GM21529 (cell line): Measurements from ENCODE around the gene FES.
"Not testable (repeated sequence)": the region's sequence is repeated elsewhere in the genome, so short reads cannot be mapped to it uniquely, and the experiment has no call there.

Source experiments
- ATAC-seq: cut with Tn5 transposase; IDR thresholded peaks from one replicate; pipeline ENCODE4 v1.9.1; 2021; ENCODE audit not compliant: unreplicated experiment

Gene FES

DNA sequence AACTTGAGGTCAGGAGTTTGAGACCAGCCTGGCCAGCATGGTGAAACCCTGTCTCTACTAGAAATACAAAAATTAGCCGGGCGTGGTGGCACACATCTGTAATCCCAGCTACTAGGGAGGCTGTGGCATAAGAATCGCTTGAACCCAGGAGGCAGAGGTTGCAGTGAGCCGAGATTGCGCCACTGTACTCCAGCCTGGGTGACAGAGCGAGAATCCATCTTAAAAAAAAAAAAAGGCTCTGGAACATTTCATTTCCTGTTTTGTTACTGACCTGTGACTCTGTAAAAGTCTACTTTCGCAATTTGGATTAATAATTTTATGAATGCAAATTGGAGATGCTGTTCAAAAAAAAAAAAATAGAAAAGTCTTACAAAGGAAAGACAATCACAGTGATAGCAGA, 43.8 kb downstream of the FES start:
- ATAC-seq, result not testable (repeated sequence)

GRCh38 chr15:90929246-90930019, 45.1 kb downstream of the FES start:
- ATAC-seq, result no peak

DNA sequence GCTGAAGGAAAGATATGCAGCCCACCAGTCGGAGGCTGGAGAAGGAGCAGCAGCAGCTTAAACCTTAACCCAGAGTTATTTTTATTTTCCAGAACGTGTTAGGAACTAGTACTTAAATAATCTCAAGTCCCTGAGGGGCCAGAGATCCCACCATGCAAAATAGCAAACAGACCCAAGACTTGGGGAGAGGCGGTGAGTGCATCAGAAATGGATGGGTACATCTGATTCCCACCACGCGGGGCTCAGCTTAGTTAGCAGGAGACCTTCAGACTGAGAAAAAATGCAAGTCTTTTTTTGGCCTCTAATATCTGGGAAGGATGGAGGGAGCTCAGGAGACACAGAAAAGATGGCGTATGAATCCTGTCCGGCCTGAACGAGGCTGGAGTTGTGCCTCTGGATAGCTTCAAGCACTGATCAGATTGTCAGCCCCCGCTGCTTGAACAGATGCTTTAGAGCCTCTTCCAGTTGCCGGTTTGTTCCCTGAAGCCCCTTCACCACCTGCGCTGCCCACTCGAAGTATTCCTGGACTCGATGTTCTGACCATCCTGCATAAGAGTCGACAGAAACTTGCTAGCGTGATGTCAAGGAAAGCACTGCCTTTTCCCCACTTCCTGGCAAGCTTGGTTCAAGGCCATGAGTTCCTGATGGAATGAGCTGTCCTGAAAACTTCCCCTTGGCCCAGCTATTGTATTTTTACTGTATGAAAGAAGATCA, 46.7 kb downstream of the FES start:
- ATAC-seq, result no peak

DNA sequence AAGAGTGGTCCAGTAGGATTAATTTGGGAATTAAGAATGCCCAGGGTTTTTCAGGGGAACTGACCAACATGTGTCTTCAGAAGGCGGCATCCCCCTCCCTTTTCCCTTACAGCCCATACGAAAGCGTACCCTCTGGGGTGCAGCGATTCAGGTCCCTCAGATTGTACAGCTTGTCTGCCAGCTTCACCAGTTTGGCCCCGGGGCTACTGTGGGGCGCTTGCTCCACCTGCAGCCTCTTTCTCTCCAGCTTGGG, 47.2 kb downstream of the FES start:
- ATAC-seq, result no peak

DNA sequence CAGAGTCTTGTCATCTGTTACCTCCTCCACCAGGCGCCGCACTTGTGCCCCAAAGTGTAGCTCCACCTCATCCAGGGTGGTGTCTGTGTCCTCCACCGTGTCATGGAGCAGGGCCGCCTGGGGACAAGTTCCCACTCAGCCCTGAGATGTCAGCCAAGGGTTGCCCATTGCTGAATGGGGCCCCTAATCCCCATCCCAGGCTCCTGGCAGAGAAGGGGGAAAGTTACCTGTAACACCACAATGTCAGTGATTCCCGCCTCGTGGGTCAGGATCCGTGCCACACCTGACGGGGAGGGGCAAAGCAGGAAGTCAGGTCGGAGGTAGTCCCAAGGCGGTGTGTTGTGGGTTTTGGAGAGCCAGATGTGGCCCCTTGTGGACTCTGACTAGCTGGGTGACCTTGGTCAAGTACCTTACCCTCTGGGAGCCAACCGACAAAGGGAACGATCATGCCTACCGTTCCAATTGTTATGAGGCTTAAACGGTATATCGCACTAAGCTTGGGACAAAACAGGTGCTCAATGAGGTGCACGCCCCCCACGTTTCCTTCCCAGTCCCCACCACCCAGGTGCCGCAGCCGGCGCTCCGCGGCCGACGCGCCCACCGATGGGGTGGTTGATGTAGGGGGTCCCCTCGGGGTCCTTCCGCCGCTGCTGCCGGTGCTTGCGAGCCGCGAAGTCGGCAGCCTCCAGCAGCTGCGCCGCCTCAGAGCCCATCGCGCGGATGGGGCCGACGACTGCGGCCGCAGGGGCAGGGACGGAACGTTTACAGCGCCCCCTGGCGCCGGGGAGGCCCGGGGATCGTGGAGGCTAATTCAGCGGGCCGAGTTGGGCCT, 47.7 kb downstream of the FES start, which contains the start of gene HDDC3:
Gene HDDC3 (minus strand): TSS at position 722 of the 832 bp plus-strand sequence. CDS start 9 bp downstream, at position 713.
- peak; percentile 46 for ATAC-seq

GRCh38 chr15:90932660-90932991, 48.3 kb downstream of the FES start:
- ATAC-seq, result no peak

- no peak for ATAC-seq
Observed at GRCh38 chr15:90933301-90933700, 49.0 kb downstream of the FES start.

DNA sequence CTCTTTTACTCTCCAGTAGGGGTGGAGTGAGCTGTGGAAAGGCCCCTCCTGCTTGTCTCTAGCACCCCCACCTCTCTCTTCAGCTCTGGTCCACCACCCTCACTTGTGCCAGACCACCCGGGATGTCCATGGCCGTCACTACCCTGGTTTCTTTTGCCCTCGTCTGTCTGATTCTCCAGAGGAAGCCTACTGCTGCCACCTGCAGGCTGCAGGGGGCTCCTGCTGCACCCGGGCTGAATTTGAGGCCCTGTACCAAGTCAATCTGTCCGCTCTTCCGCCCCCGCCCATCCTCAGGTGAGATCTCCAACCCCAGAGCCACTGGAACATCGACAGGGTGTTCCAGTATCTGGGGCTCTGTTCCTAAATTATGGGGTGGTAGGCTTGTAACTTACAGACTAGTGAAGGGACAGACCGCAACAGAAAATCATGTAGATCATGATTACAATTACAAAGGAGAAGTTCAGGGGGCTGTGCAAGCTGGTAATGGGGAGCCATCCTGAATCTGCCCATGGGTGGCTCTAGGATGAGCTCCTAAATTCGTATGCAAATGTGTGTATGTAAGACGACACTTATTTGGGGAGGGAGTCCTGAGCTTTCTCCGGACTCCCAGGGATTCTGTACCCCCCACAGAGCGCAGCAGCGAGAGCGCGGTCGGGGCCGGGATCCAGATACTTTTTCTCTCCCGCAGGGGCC, 50.1 kb downstream of the FES start:
- peak; percentile 31 for ATAC-seq

DNA sequence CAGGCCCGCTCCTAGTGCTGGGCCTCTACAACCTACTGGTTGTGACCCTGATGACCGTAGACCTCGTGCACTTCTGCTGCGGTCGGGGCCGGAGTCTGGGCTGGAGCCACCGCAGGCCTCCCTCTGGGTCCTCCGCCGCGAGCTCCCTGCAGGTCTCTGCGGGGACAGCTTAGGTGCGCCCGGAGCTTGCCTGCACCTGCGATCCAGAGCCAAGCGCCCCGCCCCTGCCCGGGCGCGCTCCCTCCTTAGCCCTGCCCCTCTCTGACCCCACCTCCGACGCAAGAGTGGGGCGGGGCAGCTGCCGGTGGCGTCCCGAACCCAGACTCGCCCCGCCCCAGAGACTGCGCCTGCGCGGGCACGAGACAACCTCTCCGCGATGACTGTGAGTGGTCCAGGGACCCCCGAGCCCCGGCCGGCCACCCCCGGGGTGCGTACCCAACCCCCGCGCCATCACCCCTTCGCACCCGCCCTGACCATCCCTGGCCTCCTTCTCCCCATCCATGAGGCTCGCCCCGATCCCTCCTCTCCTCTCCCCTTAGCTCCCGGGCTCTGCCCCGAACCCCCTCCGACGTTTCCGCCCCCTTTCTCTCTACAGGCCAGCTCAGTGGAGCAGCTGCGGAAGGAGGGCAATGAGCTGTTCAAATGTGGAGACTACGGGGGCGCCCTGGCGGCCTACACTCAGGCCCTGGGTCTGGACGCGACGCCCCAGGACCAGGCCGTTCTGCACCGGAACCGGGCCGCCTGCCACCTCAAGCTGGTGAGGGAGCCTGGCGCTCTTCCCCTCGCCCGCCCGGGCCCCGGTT, 50.8 kb downstream of the FES start, which contains the start of gene UNC45A:
Gene UNC45A (plus strand): TSS at position 337 of the 803 bp plus-strand sequence. CDS start 40 bp downstream, at position 377.
- ATAC-seq, result peak; percentile 64

- no peak for ATAC-seq
Observed at GRCh38 chr15:90936823-90937222, 52.5 kb downstream of the FES start.

DNA sequence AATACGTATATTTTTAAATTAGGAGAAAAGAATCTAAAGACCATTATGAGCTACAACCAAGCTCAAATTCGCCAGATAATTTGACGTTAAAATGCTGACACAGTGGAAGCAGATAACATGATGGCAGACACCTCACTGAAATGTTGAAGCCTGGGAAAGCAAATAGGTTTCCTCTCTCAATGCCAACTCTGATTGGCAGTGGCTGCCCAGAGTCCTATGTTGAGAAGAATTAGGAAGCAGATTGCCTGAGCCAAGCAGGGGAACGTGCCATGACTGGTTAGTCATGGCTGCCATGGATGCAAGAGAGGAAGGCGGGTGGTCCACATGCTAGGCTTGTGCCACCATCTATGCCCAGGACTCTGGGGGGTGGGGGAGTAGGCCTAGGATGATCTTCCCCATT, 54.0 kb downstream of the FES start:
- ATAC-seq, result no peak

DNA sequence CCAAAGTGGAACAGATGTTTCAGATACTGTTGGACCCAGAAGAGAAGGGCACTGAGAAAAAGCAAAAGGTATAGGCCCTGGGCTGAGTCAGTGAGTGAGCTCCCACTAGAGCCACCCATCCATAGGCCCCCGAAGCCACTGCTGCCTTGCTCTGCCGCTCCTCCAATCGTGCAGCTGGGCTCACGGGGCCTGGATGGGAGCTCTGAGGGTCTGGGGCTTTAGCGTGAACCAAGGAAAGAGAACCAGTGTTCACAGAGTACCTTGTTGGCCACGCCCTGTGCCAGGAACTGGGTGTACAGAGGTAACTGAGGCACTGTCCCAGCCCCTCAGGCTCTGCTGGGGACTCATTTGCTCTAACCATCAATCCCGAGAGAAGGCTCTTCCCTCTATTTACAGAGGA, 55.5 kb downstream of the FES start:
- ATAC-seq, result no peak

DNA sequence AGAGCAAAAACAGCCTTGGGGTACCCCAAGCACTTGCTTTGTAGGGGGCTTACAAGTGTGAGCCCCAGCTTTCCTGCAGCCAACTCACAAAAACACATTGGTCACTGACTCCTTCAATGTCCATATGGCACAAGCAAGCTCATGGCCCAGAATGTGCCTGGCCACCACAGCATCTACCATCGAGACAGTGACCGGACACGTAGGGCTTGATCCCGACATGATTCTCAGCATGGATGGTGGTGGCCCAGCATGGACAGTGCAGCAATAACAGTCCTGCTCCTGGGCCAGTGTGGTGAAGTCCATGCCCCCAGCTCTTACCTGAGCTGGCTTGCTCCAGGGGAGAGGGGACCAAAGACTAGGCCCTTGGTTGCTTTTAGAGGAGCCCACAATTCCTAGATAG, 56.7 kb downstream of the FES start:
- no peak for ATAC-seq

DNA sequence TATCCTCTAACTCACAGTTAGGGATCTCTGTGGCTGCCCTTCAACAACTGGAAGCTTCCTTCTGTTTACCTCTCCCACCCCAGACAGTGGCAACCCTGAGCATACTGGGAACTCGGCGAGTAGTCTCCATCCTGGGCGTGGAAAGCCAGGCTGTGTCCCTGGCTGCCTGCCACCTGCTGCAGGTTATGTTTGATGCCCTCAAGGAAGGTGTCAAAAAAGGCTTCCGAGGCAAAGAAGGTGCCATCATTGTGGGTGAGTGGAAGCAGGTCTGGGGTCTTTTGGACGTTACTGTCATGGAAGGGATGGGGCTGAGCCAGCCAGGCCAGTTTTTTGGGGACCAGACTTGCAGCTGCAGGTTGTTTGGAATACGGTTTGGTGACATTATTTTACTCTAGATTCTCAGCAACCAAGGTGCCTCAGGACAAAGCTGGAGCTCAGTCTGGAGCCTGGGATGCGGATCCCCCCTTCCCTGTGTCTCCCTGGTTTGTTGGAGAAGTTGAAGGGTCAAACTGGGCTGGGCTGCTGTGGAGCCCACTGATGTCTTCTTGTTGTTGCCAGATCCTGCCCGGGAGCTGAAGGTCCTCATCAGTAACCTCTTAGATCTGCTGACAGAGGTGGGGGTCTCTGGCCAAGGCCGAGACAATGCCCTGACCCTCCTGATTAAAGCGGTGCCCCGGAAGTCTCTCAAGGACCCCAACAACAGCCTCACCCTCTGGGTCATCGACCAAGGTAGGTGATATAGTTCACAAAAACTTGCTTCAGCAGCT, 58.2 kb downstream of the FES start:
- ATAC-seq, result no peak

DNA sequence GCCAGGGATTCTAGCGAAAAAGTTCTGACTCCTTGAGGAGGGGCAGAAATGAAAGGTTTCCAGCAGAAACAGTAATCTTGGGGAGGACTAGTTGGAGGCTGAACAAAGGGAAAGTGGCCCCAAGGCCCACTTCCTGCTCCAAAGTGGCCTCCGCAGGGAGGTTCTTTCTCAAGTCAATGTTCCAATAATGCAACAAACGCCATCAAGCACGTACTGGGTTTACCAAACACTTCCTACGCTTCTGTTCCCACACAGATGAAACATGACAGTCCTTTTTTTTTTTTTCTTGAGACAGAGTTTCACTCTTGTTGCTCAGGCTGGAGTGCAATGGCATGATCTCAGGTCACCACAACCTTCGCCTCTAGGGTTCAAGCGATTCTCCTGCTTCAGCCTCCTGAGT, 60.8 kb downstream of the FES start:
- ATAC-seq, result no peak
